HS-5 (cell line): ENCODE results near the gene TMTC2.
A peak's percentile ranks its signal among the peaks of the same experiment; 100 is the strongest.

Experiments
- DNase-seq: peaks from one replicate; pipeline ENCODE4 v3.0.0-alpha.2; 2012; ENCODE audit warnings: low read depth

The TMTC2 gene

DNA sequence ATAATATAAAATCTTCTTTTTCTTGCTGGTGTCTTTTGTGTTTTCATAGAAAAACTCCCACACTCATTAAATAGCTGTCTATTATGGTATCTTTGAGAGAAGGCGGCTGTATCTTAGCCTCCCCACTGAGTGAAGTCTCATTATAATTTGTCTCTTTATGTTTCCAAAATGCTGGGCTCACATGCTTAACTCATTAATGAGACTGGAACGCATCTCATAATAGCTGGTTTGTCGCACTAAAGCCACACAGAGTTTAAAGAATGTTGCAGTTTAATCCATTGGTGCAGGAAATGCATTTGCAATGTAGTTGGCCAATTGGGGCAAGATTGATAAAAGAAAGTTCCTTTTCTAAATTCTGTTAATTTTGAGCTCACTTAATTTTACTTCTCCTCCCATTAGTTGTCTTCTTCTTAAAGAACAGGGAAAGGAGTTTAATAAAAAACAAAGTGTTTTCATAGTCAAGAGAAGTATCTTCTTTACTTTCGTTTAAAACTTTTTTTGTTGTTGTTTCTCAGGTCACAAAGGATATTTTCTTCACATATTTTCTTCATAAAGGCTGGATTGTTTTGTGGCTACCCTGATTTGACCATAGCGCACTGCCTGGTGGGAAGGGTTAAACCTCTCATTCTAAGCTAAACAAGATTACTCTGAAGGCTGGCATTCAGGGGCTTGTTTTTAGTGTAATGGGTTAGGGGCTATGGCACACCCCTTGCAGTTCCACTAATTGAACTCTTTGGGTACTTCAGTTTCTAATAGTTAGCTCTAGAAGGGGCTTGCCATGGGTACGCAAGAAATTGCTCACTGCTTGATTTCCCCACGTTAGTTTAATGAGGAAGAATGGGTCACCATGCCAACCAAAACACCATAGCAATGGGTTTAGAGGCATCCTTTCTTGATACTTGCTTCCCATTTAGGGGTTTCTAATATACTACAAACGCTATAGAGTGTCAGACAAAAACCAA, 197.0 kb downstream of the TMTC2 start:
- no peak for DNase-seq

GRCh38 chr12:82886671-82887340, 200.1 kb downstream of the TMTC2 start:
- no peak for DNase-seq

GRCh38 chr12:82893896-82894295, 207.2 kb downstream of the TMTC2 start:
- no peak for DNase-seq

- DNase-seq = no peak
Measured at GRCh38 chr12:82896277-82896676, 209.6 kb downstream of the TMTC2 start.

- peak; percentile 22 for DNase-seq
Measured at GRCh38 chr12:82896979-82897378, 210.3 kb downstream of the TMTC2 start.

GRCh38 chr12:82898441-82898840, 211.7 kb downstream of the TMTC2 start:
- DNase-seq = no peak

DNA sequence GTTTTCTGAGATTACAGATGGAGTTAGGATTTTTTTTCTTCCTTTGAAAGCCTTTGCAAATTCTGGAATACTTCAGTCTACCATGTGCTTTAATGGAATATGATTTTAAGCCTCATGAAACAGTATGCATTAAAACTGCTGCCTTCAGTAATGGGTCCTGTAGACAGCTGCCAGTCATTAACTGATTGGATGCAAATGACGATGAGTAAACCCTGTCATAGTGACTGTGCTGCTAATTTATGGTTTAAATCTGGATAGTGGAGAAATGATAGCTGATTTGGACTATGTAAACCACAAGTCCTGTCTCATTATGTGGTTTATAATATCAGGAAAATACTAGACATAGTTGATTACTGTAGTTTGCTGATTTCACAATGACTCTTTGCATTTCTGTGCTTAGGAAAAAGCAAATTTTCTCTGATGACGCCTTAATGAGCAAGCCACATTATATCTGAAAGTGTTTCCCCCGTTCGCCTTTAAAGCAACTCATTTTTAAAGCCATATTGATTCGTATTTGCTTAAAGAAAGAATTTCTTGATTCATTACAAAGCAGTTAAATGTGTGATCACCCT, 217.6 kb downstream of the TMTC2 start:
- DNase-seq = peak; percentile 62

DNA sequence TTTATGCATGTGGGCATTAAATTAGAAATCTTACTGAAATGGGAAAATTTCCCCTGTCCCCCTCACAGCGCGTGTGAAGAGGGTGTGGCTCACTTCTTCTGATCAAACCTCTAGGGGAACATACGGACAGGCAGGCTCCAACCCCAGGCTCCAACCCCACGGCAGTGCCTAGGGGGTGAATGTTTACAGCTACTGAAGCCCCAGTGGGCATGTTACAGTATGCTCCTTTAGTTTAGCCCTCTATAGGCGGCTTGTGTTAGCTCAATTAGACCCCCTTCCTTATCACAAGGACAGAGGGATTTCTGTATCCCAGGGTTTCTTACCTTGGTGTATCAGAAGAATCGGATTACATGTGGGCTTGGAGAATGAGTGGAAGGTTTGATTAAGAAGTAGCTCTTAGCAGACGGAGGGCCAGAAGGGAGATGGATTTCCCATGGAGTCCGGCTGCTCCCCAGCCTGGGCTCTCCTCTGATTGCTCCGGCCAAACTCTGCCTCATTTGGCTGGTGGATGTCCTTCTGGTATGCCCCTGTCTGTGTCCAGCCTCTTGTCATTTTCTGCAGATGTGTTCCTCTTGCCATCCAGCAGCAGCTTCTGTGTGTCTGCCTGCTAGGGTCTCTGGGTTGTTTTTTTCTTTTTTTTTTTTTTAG, 223.7 kb downstream of the TMTC2 start:
- DNase-seq = no peak

DNA sequence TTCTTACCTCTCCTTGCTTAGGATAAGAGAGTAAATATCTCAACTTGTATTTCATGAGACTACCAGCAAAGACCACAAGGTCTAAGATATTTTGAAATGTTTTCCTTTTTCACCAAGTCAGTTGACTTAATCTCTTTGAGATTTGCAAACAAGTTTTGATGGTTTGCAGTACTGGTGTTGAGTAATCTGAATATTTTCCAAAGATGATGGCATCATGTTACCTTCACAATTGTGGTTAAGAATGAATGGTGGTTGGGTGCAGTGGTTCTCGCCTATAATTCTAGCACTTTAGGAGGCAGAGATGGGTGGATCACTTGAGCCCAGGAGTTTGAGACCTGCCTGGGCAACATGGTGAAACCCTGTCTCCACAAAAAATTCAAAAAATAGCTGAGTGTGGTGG, 225.7 kb downstream of the TMTC2 start:
- DNase-seq = no peak

DNA sequence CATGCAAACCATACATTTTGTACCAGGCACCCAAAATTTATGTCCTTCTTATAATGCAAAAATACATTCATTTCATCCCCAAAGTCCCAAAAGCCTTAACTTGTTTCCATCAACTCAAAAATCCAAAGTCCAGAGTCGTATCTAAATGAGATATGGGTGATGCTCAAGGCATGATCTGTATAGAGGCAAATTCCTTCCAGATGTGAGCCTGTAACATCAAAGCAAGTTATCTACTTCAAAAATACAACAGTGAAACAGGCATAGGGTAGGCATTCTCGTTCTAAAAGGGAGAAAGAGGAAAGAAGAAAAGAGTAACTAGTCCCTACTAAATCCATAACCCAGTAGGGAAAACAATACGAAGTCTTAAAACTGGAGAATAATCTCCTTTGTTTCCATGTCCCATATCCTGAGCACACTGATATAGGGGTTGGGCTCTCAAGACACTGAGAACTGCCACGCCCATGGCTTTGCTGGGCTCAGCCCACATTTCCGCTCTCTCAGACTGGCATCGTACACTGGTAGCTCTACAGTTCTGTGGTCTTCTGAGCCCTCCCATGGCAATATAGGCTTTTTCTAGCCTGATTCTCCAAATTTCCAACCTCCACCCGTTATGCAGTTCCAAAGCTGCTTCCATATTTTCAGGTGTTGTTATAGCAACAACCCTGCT, 232.8 kb downstream of the TMTC2 start:
- no peak for DNase-seq

GRCh38 chr12:82923935-82924334, 237.2 kb downstream of the TMTC2 start:
- no peak for DNase-seq

DNA sequence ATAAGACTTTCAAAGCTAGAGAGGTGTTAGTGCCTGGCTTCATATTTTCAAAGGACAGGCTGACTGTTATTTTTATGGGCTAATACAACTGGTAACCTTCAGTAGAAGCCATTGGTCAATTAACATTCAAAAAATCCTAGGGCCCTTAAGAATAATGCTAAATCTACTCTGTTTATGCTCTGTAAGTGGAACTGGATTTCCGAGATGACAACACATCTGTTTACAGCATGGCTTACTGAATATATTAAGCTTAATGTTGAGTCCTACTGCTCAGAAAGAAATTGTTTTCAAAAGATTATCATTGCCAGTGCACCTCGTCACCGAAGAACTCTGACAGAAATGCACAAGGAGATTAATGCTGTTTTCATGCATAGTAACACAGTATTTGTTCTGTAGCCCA, 239.9 kb downstream of the TMTC2 start:
- DNase-seq = no peak

GRCh38 chr12:82930301-82930700, 243.6 kb downstream of the TMTC2 start:
- no peak for DNase-seq

DNA sequence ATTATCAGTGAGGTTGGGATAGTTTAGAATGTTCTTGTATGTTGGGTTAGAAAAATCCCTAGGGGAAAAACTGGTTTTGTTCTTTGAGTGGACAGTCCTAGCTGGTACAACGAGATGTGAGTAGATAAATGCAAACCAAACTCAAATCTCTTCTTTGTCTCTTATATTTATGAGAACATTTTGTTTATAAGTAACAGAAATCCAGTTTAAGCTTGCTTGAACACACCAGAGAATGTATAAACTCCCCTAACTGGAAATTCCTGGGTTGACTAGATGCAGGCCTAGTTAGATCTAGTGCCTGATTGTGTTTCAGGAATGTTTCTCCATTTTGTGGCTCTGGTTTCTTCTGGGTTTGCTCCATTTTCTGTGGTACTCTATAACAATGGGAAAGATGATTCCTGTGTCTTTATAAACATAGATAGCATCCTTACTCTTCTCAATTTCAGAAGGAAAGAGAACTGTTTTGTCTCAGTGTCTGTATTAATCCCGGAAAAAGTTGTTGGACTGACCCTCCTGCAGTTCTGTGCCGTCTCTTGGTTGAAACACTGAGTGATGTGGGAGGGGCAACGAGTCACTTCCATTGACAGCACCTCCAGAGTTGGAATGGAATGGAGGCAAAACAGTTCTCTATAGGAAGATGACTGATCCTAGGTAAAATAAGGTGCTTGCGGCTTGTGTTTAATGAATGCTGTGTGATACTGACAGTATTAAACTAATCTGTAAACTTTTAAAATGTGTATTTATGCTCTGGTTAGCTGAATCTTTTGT, 244.8 kb downstream of the TMTC2 start:
- no peak for DNase-seq

DNA sequence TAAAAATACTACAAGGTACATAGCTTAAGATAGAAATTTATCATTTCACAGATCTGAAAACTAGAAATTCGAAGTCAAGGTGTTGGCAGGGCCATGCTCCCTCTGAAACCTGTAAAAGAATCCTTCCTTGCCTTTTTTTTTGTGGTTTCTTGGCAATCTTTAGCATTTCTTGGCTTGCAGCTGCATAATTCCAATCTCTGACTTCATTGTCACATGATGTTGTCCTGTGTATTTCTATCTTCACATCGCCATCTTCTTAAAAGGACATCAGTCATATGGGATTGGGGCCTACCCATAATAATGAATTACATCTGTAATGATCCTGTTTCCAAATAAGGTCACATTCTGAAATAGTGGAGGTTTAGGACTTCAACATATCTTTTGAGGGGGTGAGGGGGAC, 250.4 kb downstream of the TMTC2 start:
- DNase-seq = no peak

- no peak for DNase-seq
Measured at GRCh38 chr12:82942521-82942920, 255.8 kb downstream of the TMTC2 start.

DNA sequence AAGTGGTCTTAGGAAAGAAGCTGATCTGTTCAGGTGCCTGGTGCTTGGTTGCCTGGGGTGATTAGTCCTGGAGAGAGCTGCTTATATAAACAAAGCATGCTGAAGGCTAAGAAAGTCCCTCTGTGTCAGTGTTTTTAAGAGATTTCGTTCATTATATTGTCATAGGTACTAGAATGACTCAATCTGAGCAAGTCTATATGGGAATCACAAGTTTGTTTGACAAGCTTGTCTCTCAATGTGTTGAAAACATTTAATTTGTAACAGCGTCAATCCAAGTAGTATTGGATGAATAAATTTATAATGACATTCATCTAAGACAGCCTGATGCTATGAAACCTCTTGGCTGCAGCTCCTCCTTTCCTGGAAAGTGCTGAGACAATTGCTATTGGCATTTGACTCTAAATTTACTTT, 256.3 kb downstream of the TMTC2 start:
- DNase-seq = no peak

- DNase-seq = no peak
Measured at GRCh38 chr12:82948491-82948890, 261.8 kb downstream of the TMTC2 start.

DNA sequence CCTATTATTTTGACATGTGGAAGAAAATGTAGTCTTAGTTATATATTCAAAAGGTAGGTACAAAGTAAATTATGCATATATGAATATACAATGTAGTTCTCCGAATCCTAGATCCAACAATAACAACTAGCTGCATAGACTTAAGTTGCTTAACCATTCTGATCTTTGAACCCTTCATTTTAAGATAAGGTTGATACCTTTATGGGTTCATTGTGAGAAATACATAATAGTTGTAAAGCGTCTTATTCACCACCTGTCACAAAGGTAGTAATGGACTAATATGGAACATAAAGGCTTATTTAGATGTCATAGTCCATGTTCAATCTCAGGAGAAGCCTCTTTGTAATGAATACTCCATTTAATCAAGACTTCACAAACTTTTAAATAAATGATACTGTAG, 263.6 kb downstream of the TMTC2 start:
- no peak for DNase-seq

- DNase-seq = no peak
Measured at GRCh38 chr12:82952946-82953345, 266.2 kb downstream of the TMTC2 start.

DNA sequence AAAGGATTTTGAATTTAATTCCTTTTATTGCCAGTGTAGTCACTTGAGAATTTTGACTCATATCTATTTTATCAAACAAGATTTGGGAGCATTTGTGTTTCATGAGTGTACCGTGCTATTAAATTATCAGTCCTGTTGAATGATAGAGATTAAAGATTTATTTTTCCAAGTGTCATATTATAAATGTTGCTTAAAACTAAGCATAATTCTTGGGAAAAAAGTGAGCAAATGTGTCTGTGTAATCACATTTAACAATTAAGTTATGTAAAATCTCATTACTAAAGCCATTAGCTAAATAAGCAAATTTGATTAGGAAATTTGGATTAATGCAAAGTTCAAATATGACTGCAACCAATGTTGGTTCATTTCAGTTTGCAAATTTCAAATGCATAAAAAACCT, 266.7 kb downstream of the TMTC2 start:
- DNase-seq = no peak
